ENCODE measurements around the gene SETD2.

DNA sequence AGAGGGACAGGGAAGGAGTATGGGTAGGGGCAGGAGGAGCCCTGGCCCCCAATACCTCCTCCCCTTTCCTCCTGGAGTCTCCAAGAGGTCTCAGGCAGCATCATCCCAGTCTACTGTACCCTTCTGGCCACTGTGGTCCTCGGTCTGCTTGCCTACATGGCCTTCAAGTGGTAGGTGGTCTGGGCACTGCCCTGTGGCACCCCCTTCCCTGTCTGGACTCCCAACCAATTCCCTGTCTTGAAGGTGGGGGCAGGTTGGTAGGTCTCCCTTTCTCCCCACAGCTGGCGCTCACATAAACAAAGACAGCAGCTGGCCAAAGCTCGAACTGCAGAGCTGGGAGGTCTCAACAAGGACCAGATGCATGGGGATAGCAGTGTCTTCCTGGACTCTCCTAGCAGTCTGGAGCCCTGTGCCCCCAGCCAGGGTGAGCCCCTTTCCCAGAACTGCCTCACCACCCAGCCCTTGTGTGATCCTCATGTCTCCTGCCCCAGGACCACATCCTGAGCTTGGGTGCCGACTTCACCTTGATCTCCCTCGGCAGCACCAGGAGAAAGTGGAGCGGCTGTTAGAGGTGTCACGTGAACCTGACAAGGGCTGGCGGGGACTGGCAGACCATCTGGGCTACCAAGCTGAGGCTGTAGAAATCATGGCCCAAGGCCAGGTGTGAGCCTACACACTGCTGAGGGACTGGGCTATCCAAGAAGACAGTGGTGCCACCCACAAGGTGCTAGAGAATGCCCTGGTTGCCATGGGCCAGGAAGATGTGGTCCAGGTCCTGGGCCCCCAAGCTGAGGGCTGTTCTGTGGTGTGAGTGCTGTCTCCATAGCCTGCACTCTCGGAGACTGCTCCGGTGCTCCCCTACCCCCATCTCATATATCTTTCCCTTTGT lies 151.3 kb downstream of the SETD2 start:
- TF ChIP-seq, protein P1, sequence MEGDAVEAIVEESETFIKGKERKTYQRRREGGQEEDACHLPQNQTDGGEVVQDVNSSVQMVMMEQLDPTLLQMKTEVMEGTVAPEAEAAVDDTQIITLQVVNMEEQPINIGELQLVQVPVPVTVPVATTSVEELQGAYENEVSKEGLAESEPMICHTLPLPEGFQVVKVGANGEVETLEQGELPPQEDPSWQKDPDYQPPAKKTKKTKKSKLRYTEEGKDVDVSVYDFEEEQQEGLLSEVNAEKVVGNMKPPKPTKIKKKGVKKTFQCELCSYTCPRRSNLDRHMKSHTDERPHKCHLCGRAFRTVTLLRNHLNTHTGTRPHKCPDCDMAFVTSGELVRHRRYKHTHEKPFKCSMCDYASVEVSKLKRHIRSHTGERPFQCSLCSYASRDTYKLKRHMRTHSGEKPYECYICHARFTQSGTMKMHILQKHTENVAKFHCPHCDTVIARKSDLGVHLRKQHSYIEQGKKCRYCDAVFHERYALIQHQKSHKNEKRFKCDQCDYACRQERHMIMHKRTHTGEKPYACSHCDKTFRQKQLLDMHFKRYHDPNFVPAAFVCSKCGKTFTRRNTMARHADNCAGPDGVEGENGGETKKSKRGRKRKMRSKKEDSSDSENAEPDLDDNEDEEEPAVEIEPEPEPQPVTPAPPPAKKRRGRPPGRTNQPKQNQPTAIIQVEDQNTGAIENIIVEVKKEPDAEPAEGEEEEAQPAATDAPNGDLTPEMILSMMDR (IDR thresholded peaks at IDR 0.05), result no peak
- no peak for TF ChIP-seq POLR2A (IDR thresholded peaks at IDR 0.05)
- TF ChIP-seq EP300 (IDR thresholded peaks at IDR 0.05), result no peak
- no peak for TF ChIP-seq POLR2AphosphoS5 (IDR thresholded peaks at IDR 0.05)
